Measurements from ENCODE around the gene CFAP61.
"Not testable (repeated sequence)": the region's sequence is repeated elsewhere in the genome, so short reads cannot be mapped to it uniquely, and the experiment has no call there.

CFAP61 gene

GRCh38 chr20:20344476-20344875 is 292.1 kb downstream of the CFAP61 start:
- H3K36me3 ChIP-seq (ENCODE audit: insufficient read depth), result no peaks in the 10 kb centered on the region
- H3K9ac ChIP-seq, result no peak overlapping the region
- H3K4me3 ChIP-seq (IDR thresholded peaks at IDR 0.05; ENCODE audit: insufficient read depth, low read depth, low read length), result no peak overlapping the region
- no peak overlapping the region for H3K27ac ChIP-seq
- H4K20me1 ChIP-seq (ENCODE audit: insufficient read depth), result no peaks in the 10 kb centered on the region
- H2AFZ ChIP-seq (ENCODE audit: low read depth), result no peak overlapping the region
- H3K79me2 ChIP-seq (ENCODE audit: insufficient read depth, low read depth), result no peaks in the 10 kb centered on the region
- H3K27me3 ChIP-seq (ENCODE audit: insufficient read depth, low read depth), result no peaks in the 10 kb centered on the region
- no peak for TF ChIP-seq CTCF (conservative IDR thresholded peaks at IDR 0.05; ENCODE audit: low read depth, low read length)
- no peak overlapping the region for H3K4me2 ChIP-seq
- H3K4me1 ChIP-seq (ENCODE audit: low read depth, poor library complexity, severe bottlenecking), result no peaks in the 10 kb centered on the region

GRCh38 chr20:20353576-20353975 is 301.2 kb downstream of the CFAP61 start:
- H3K4me2 ChIP-seq, result no peak overlapping the region
- H3K4me3 ChIP-seq (IDR thresholded peaks at IDR 0.05; ENCODE audit: insufficient read depth, low read depth, low read length), result no peak overlapping the region
- peaks cover 1% of the 10 kb centered on the region for H3K4me1 ChIP-seq (ENCODE audit: low read depth, poor library complexity, severe bottlenecking)
- no peaks in the 10 kb centered on the region for H4K20me1 ChIP-seq (ENCODE audit: insufficient read depth)
- H3K79me2 ChIP-seq (ENCODE audit: insufficient read depth, low read depth), result no peaks in the 10 kb centered on the region
- no peak overlapping the region for H3K9ac ChIP-seq
- no peaks in the 10 kb centered on the region for H3K27me3 ChIP-seq (ENCODE audit: insufficient read depth, low read depth)
- TF ChIP-seq CTCF (conservative IDR thresholded peaks at IDR 0.05; ENCODE audit: low read depth, low read length), result no peak
- no peak overlapping the region for H2AFZ ChIP-seq (ENCODE audit: low read depth)
- H3K27ac ChIP-seq, result no peak overlapping the region
- no peaks in the 10 kb centered on the region for H3K36me3 ChIP-seq (ENCODE audit: insufficient read depth)

GRCh38 chr20:20355503-20355902 is 303.2 kb downstream of the CFAP61 start:
- not testable (repeated sequence) for H3K4me1 ChIP-seq (ENCODE audit: low read depth, poor library complexity, severe bottlenecking)

GRCh38 chr20:20358801-20359200 is 306.5 kb downstream of the CFAP61 start:
- H3K79me2 ChIP-seq (ENCODE audit: insufficient read depth, low read depth), result no peaks in the 10 kb centered on the region
- no peak overlapping the region for H3K27ac ChIP-seq
- no peaks in the 10 kb centered on the region for H4K20me1 ChIP-seq (ENCODE audit: insufficient read depth)
- no peak overlapping the region for H3K4me2 ChIP-seq
- no peak for TF ChIP-seq CTCF (conservative IDR thresholded peaks at IDR 0.05; ENCODE audit: low read depth, low read length)
- H3K36me3 ChIP-seq (ENCODE audit: insufficient read depth), result no peaks in the 10 kb centered on the region
- H3K9ac ChIP-seq, result no peak overlapping the region
- H3K27me3 ChIP-seq (ENCODE audit: insufficient read depth, low read depth), result no peaks in the 10 kb centered on the region
- H3K4me3 ChIP-seq (IDR thresholded peaks at IDR 0.05; ENCODE audit: insufficient read depth, low read depth, low read length), result no peak overlapping the region
- no peak overlapping the region for H2AFZ ChIP-seq (ENCODE audit: low read depth)
- H3K4me1 ChIP-seq (ENCODE audit: low read depth, poor library complexity, severe bottlenecking), result peaks cover 7% of the 10 kb centered on the region

More at GRCh38 chr20:20355503-20355902, 303.2 kb downstream of the CFAP61 start:
- not testable (repeated sequence) for H3K9ac ChIP-seq; H4K20me1 ChIP-seq (ENCODE audit: insufficient read depth); H3K36me3 ChIP-seq (ENCODE audit: insufficient read depth); H3K4me3 ChIP-seq (IDR thresholded peaks at IDR 0.05; ENCODE audit: insufficient read depth, low read depth, low read length); H3K79me2 ChIP-seq (ENCODE audit: insufficient read depth, low read depth); H2AFZ ChIP-seq (ENCODE audit: low read depth); H3K27ac ChIP-seq; H3K4me2 ChIP-seq; H3K27me3 ChIP-seq (ENCODE audit: insufficient read depth, low read depth)

GRCh38 chr20:20359628-20360027 is 307.3 kb downstream of the CFAP61 start:
- H4K20me1 ChIP-seq (ENCODE audit: insufficient read depth), result no peaks in the 10 kb centered on the region
- no peak for TF ChIP-seq CTCF (conservative IDR thresholded peaks at IDR 0.05; ENCODE audit: low read depth, low read length)
- no peaks in the 10 kb centered on the region for H3K27me3 ChIP-seq (ENCODE audit: insufficient read depth, low read depth)
- H3K4me3 ChIP-seq (IDR thresholded peaks at IDR 0.05; ENCODE audit: insufficient read depth, low read depth, low read length), result no peak overlapping the region
- no peak overlapping the region for H3K27ac ChIP-seq
- peaks cover 7% of the 10 kb centered on the region for H3K4me1 ChIP-seq (ENCODE audit: low read depth, poor library complexity, severe bottlenecking)
- no peak overlapping the region for H2AFZ ChIP-seq (ENCODE audit: low read depth)
- no peaks in the 10 kb centered on the region for H3K36me3 ChIP-seq (ENCODE audit: insufficient read depth)
- H3K9ac ChIP-seq, result no peak overlapping the region
- no peak overlapping the region for H3K4me2 ChIP-seq
- no peaks in the 10 kb centered on the region for H3K79me2 ChIP-seq (ENCODE audit: insufficient read depth, low read depth)

All from KMS-11 (cell line).